Activated CD4-positive, alpha-beta memory T cell treated with anti-CD3 and anti-CD28 coated beads, Interleukin-2, amount 10 ng/mL, durations not matched to agents 7 days and 5 days (primary cell): ENCODE data around the gene RIN3. TPM values are rescaled to one million over a fixed set of nuclear protein-coding genes. Genes with fewer than 3 reads are reported as not detected.

Source experiments
- CTCF ChIA-PET: fragments of 350-600 bp; sonication (Branson Sonifier 250); formaldehyde crosslinking; loops from one replicate; lab custom pipeline; 2021; ENCODE audit warnings: antibody characterized with exemption, inconsistent platforms; lab: Charles Lee
- POLR2A ChIA-PET: fragments of 350-600 bp; sonication (Branson Sonifier 250); formaldehyde crosslinking; loops from one replicate; lab custom pipeline; 2021; ENCODE audit warnings: antibody characterized with exemption; lab: Charles Lee
- DNase-seq: peaks from one replicate; pipeline ENCODE4 v3.0.0-alpha.2; 2020
- H3K27ac Mint-ChIP-seq: one replicate; pipeline ENCODE4 v1.8.0; 2021; ENCODE audit warnings: mild to moderate bottlenecking, mixed read lengths
- H3K27me3 Mint-ChIP-seq: one replicate; pipeline ENCODE4 v1.8.0; 2021; ENCODE audit warnings: mixed read lengths
- H3K36me3 Mint-ChIP-seq: one replicate; pipeline ENCODE4 v1.8.0; 2021; ENCODE audit warnings: low read depth, mixed read lengths
- H3K4me1 Mint-ChIP-seq: one replicate; pipeline ENCODE4 v1.8.0; 2021; ENCODE audit warnings: mixed read lengths
- H3K4me3 Mint-ChIP-seq: one replicate; pipeline ENCODE4 v1.8.0; 2021; ENCODE audit warnings: mild to moderate bottlenecking, mixed read lengths
- H3K9me3 Mint-ChIP-seq: one replicate; pipeline ENCODE4 v1.8.0; 2021; ENCODE audit warnings: mixed read lengths
- total RNA-seq, 2 experiments: library from RNA; stranded (reverse); gene quantifications; one replicate each; pipeline ENCODE4 v1.2.3, GENCODE V29; 2021

The RIN3 gene
- total RNA-seq, 2 experiments from 2014 or later: 29.3 to 31.5 TPM

DNA sequence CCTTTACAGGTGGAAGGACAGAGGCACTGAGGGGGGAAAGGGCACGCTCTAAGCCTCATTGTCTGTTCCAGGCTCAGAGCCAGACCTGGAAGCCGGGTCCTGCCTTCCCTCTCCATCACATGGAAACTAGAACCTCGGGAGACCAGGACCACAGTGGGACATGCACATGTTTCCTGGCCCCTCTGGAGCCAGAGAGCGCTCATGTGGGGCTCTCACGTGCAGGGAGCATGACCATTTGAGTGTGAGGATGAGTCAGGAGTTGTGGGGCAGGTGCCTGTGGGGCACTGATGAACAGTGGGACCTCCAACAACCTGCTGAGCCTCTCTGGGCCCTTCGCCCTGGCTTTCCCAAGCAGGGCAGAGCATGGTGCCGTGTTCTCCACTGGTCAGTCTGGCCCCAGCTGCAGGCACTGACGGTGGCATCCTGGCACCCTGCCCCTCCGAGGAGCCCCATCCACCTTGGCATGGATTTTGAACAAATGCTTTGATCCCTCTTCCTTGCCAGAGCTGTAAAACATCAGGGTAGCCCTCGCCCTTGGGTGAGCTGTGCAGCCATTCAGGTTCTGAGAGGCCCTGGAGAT lies 100.2 kb downstream of the RIN3 start:
- Mint-ChIP-seq H3K9me3 (peaks cover 10% of the 10 kb centered on the region), H3K4me1 (peaks cover 56% of the 10 kb centered on the region), H3K4me3 (no peak overlapping the region), H3K27ac (no peak overlapping the region), H3K36me3 (peaks cover 15% of the 10 kb centered on the region), H3K27me3 (no peaks in the 10 kb centered on the region)
- POLR2A ChIA-PET: interaction anchor here (0.8 to 1.4 kb wide), 3 partner anchors 28 to 63 kb away, joined by 3 to 6 read pairs (median 5); no protein-coding TSS in a partner anchor
- DNase-seq: no peak
- CTCF ChIA-PET: interaction anchor here (0.5 to 1.8 kb wide), 20 partner anchors 10 to 188 kb away, joined by 3 to 15 read pairs (median 4); no protein-coding TSS in a partner anchor

DNA sequence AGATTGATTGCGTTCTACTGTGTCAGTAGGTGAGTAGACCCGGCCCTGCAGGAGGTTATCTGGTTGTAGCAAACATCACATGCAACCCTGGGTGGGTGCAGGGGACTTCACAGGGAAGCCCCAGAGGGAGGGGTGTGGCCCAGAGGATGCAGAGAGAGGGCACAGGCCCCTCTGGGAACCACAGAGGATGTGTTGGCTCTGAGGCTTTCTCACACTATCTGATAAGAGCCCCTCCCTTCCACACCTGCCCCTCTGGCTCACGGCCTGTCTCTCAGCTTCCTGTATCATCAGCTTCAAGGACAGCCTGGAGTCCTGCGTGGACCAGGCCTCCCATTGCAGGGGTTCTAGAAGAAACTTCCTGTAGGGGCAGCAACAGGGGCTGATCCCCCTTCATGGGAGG lies 101.9 kb downstream of the RIN3 start:
- Mint-ChIP-seq H3K4me3 (peak overlapping the region; percentile 43), H3K27ac (peak overlapping the region; percentile 93), H3K9me3 (peaks cover 10% of the 10 kb centered on the region), H3K4me1 (peaks cover 46% of the 10 kb centered on the region), H3K27me3 (no peaks in the 10 kb centered on the region), H3K36me3 (peaks cover 18% of the 10 kb centered on the region)
- CTCF ChIA-PET: interaction anchor here (1.0 to 1.8 kb wide), 4 partner anchors 12 to 38 kb away, joined by 3 to 7 read pairs (median 4); no protein-coding TSS in a partner anchor
- peak; percentile 83 for DNase-seq
- POLR2A ChIA-PET: interaction anchor here (0.7 to 2.1 kb wide), 9 partner anchors 10 to 68 kb away, joined by 3 to 34 read pairs (median 4); no protein-coding TSS in a partner anchor

DNA sequence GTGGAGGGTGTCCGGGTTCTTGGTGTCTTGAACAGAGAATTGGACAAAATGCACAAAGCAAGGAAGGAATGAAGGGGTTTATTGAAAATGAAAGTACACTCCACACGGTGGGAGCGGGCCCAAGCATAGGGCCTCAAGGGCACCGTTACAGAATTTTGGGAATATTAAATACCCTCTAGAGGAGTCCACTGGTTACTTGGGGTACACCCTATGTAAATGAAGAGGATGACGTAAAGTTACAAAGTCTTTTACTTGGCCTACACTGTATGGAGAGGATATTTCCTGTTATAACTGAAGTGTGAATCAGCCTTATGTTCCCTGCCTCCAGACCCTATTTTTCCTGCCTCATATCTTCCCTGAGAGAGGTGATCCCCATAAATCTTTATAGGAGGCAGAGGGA lies 102.6 kb downstream of the RIN3 start:
- Mint-ChIP-seq H3K9me3 (peaks cover 10% of the 10 kb centered on the region), H3K4me1 (peaks cover 46% of the 10 kb centered on the region), H3K36me3 (peaks cover 19% of the 10 kb centered on the region), H3K4me3 (peak overlapping the region; percentile 43), H3K27me3 (no peaks in the 10 kb centered on the region), H3K27ac (peak overlapping the region; percentile 93)
- POLR2A ChIA-PET: interaction anchor here (0.7 to 2.1 kb wide), 8 partner anchors 11 to 69 kb away, joined by 3 to 34 read pairs (median 4); no protein-coding TSS in a partner anchor
- DNase-seq: no peak
- CTCF ChIA-PET: interaction anchor here (0.6 to 1.8 kb wide), 5 partner anchors 13 to 49 kb away, joined by 3 to 7 read pairs (median 4); no protein-coding TSS in a partner anchor

DNA sequence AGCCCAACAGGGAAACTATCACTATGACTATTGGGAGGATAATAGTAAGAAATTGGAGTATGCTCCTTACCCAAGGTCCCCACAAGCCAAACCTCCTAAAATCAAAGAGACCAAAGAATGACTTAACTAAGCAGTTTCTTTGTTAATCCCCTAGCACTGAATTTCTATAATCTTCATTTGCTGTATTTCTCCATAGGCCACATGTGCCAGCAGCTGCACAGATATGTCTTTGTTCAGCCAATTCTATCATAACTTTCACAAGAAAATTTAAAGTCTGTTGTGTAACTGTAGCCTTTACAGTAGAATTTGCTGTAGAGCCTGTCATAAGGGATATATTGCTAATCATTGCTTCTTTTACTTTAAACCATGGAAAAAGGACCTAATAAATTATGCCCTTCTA lies 104.0 kb downstream of the RIN3 start:
- peaks cover 43% of the 10 kb centered on the region for H3K4me1 Mint-ChIP-seq
- POLR2A ChIA-PET: no interaction called here

DNA sequence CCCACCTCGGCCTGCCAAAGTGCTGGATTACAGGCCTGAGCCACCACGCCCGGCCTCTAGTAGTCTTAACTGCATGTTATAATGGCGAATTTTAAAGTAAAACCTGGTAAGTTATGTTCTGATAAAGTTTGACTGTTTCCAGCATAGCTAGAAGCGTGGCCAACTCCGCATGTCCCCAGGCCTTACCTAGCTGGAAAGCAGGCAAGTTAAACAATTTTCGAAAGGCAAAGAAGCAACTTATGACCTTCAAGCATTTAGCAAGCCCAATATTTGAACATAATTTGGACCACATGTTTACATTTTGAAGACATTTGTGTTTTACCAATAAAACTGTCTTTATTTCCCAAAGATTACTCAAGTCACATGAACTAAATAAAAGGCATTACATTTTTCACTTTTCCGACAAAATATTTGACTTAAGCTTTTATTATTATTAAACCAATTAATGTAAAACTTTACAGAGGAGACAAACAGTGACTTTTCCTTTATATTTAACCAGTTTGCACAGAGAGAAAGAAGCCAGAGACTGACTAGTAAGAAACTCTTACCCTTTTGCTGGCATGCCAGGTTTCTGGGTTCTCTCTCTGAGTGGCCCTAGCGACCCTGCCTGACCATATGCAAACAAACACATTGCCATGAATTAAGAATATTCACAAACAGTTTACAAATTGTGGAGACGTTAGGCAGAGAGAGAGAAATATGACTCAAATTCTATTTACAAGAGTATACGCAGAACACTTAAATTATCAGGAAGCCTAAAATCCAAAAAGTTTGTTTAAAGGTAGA lies 106.3 kb downstream of the RIN3 start:
- H3K36me3 Mint-ChIP-seq: peaks cover 34% of the 10 kb centered on the region
- H3K4me1 Mint-ChIP-seq: peaks cover 24% of the 10 kb centered on the region
- H3K4me3 Mint-ChIP-seq: no peak overlapping the region
- H3K27me3 Mint-ChIP-seq: no peaks in the 10 kb centered on the region
- ChIA-PET CTCF (no interaction called here), POLR2A (no interaction called here)
- no peak overlapping the region for H3K27ac Mint-ChIP-seq
- DNase-seq: no peak
- H3K9me3 Mint-ChIP-seq: peaks cover 22% of the 10 kb centered on the region

More for the DNA sequence above, 104.0 kb downstream of the RIN3 start:
- H3K9me3 Mint-ChIP-seq: peaks cover 17% of the 10 kb centered on the region
- no peaks in the 10 kb centered on the region for H3K27me3 Mint-ChIP-seq
- H3K36me3 Mint-ChIP-seq: peaks cover 24% of the 10 kb centered on the region
- CTCF ChIA-PET: no interaction called here
- no peak for DNase-seq
- no peak overlapping the region for H3K27ac Mint-ChIP-seq
- H3K4me3 Mint-ChIP-seq: no peak overlapping the region

DNA sequence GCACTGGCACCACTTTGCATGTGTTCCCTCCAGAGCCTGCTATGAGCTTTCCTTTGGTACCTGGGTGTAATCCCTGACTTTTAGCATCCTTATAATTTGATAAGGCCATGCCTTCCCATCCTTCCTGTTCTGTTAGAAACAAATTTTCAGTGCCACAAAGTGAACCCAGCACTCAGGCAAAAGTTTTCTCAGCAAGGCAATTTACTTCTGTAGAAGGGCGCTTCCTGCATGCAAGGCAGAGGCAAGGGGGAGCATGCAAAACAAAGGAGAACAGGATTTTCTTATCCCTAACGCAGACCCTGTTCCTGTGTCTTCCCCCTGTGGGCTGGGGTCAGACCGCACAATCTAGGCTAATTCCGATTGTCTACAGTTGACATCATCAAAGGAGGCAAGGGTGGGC lies 108.7 kb downstream of the RIN3 start:
- Mint-ChIP-seq H3K36me3 (peaks cover 31% of the 10 kb centered on the region), H3K27ac (no peak overlapping the region), H3K4me3 (no peak overlapping the region), H3K4me1 (peaks cover 4% of the 10 kb centered on the region), H3K9me3 (peaks cover 31% of the 10 kb centered on the region), H3K27me3 (no peaks in the 10 kb centered on the region)
- ChIA-PET POLR2A (no interaction called here), CTCF (no interaction called here)
- no peak for DNase-seq

DNA sequence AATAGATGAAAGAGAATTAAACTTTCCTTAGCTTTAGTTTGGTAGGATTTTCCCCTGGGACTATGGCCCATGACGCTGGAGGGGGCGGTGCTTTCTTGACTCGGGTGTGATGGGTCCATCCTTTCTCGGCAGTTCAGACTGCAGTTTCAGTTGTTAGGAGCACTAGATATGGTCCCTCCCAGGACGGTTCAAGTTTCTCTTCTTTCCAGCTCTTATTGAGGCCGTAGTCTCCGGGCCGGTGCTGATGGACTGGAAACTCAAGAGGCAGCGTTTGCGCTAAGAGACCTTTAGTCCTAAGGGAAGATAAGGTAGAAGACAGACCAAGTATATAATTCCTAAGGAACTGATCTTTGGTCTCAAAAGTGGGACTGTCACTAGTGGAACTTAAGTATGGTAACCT lies 111.2 kb downstream of the RIN3 start:
- no peak for DNase-seq
- H3K27me3 Mint-ChIP-seq: no peaks in the 10 kb centered on the region
- H3K27ac Mint-ChIP-seq: no peak overlapping the region
- peaks cover 46% of the 10 kb centered on the region for H3K9me3 Mint-ChIP-seq
- no peaks in the 10 kb centered on the region for H3K4me1 Mint-ChIP-seq
- no peak overlapping the region for H3K4me3 Mint-ChIP-seq
- ChIA-PET CTCF (no interaction called here), POLR2A (no interaction called here)
- peaks cover 41% of the 10 kb centered on the region for H3K36me3 Mint-ChIP-seq

DNA sequence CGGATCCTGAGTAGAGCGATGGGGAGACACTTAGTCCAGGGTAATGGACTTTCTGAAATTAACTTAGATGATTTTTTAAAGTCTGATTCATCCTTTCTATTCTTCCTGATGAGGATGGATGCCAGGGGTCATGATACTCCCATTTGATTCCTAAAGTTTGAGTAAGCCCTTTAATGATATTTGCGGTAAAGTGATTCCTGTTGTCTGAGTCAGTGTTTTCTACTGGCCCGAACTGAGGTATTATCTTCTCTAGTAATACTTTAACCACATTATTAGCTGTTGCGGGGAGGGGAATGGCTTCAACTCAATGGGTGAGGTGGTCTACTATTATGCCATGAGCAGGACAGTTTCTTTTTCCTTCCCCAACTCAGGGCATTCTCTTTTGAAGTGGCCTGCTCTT lies 111.6 kb downstream of the RIN3 start:
- POLR2A ChIA-PET: no interaction called here
- H3K27ac Mint-ChIP-seq: no peak overlapping the region
- peaks cover 46% of the 10 kb centered on the region for H3K9me3 Mint-ChIP-seq
- peaks cover 41% of the 10 kb centered on the region for H3K36me3 Mint-ChIP-seq
- no peak for DNase-seq
- H3K27me3 Mint-ChIP-seq: no peaks in the 10 kb centered on the region
- CTCF ChIA-PET: no interaction called here
- no peak overlapping the region for H3K4me3 Mint-ChIP-seq
- H3K4me1 Mint-ChIP-seq: no peaks in the 10 kb centered on the region

DNA sequence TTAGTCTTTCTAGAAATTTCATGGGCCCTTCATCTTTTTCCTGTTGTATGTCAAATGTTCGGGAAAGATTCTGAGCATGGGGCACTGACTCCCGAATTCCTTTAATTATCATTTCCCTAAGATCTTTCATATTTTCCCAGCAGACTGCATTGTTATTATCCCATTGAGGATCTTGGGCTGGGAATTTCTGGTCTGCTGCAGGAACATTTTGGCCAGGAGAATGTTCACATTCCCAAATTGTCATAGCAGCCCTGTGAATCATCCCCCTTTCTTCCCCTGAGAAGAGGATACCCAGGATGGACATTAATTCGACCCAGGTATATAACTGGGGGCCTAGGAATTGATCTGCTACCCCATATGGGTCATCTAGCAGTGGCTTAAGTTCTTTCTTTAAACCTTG lies 112.5 kb downstream of the RIN3 start:
- Mint-ChIP-seq H3K4me1 (no peaks in the 10 kb centered on the region), H3K36me3 (peaks cover 38% of the 10 kb centered on the region), H3K9me3 (peaks cover 46% of the 10 kb centered on the region), H3K27me3 (no peaks in the 10 kb centered on the region), H3K27ac (no peak overlapping the region), H3K4me3 (no peak overlapping the region)
- POLR2A ChIA-PET: no interaction called here
- no peak for DNase-seq
- CTCF ChIA-PET: no interaction called here

DNA sequence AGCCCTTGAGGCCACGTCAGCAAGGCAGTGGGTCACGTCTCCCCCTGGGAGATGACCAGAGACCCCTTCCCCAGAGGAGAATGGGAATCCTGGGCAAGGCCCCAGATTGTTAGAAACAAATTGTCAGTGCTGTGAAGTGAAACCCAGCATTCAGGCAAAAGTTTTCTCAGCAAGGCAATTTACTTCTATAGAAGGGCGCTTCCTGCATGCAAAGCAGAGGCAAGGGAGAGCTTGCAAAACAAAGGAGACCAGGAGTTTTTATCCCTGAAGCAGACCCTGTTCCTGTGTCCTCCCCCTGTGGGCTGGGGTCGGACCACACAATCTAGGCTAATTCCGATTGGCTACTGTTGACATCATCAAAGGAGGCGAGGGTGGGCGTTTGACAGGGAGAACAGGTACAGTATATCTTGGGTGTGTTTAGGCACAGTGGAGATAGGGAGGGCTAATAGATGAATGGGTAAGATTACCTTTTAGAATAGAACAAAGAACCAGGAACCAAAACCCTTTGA lies 114.2 kb downstream of the RIN3 start:
- Mint-ChIP-seq H3K27me3 (no peaks in the 10 kb centered on the region), H3K4me1 (peaks cover 3% of the 10 kb centered on the region), H3K9me3 (peaks cover 32% of the 10 kb centered on the region), H3K36me3 (peaks cover 25% of the 10 kb centered on the region), H3K27ac (no peak overlapping the region), H3K4me3 (no peak overlapping the region)
- CTCF ChIA-PET: no interaction called here
- no peak for DNase-seq
- POLR2A ChIA-PET: no interaction called here

DNA sequence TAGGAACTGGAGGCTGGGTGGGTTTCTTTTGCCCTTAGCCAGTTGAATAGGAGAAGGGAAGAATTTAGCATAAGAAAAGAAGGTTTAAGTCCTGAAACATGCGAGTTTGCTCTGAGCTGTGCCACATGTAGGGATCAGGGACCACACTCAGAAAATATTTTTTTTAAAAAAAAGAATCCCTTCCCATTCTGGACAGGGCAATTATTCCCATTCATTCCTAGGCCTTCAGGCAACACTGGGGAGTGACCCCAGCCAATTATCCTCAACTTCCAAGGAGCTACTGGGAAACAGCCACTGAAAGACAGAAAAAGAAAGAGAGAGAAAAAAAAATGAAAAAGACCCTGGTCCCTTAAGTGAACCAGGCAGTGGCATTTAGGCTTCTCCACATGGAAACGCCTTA lies 115.1 kb downstream of the RIN3 start:
- H3K4me3 Mint-ChIP-seq: no peak overlapping the region
- peaks cover 21% of the 10 kb centered on the region for H3K36me3 Mint-ChIP-seq
- CTCF ChIA-PET: no interaction called here
- DNase-seq: no peak
- POLR2A ChIA-PET: no interaction called here
- no peaks in the 10 kb centered on the region for H3K27me3 Mint-ChIP-seq
- H3K9me3 Mint-ChIP-seq: peaks cover 31% of the 10 kb centered on the region
- peaks cover 10% of the 10 kb centered on the region for H3K4me1 Mint-ChIP-seq
- H3K27ac Mint-ChIP-seq: no peak overlapping the region

DNA sequence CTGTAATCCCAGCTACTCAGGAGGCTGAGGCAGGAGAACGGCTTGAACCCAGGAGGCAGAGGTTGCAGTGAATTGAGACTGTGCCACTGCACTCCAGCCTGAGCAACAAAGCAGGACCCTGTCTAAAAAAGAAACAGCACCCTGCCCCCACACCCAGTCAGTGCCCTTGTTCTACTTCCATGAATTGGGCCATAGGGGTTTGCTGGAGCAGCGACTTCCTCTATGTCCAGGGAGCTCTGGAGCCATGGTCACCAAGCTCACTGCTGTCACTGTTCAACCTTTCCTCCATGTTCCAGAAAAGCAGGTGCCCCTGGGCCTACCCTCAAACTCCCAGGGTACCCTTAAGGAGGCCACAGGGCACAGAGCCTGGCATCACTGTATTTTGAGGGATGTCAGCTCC lies 116.8 kb downstream of the RIN3 start:
- Mint-ChIP-seq H3K9me3 (peaks cover 27% of the 10 kb centered on the region), H3K27me3 (no peaks in the 10 kb centered on the region), H3K4me3 (no peak overlapping the region), H3K36me3 (peaks cover 16% of the 10 kb centered on the region), H3K27ac (no peak overlapping the region), H3K4me1 (peaks cover 10% of the 10 kb centered on the region)
- DNase-seq: no peak
- POLR2A ChIA-PET: interaction anchor here (1.0 kb wide), 1 partner anchor 26 kb away, joined by 3 read pairs; no protein-coding TSS in a partner anchor
- CTCF ChIA-PET: interaction anchor here (1.0 kb wide), 1 partner anchor 17 kb away, joined by 3 read pairs; no protein-coding TSS in a partner anchor

DNA sequence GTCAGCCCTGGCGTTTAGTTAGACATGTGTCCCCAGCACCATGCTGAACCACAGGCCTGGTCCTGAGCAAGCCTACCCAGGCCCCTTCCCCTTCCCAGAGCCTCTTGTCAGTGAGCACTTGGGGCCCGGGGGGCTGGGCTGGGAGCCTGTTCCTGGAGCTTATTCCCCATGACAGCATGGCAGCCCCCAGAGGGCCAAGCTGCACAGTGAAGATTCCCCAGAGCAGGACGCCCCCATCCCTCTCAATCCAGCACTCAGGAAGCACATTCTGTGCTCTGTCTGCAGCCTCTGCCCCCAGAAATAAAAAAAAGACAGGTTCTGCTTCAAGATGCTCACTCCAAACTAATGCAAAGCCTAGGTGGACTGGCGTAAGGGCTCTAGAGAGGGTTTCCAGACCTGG lies 117.5 kb downstream of the RIN3 start:
- H3K4me3 Mint-ChIP-seq: no peak overlapping the region
- no peak for DNase-seq
- peaks cover 23% of the 10 kb centered on the region for H3K9me3 Mint-ChIP-seq
- H3K27me3 Mint-ChIP-seq: no peaks in the 10 kb centered on the region
- H3K27ac Mint-ChIP-seq: no peak overlapping the region
- H3K4me1 Mint-ChIP-seq: peaks cover 10% of the 10 kb centered on the region
- peaks cover 16% of the 10 kb centered on the region for H3K36me3 Mint-ChIP-seq
- POLR2A ChIA-PET: interaction anchor here (1.0 kb wide), 1 partner anchor 26 kb away, joined by 3 read pairs; no protein-coding TSS in a partner anchor
- CTCF ChIA-PET: no interaction called here
